ENCODE data around the gene IFNA4. TPM values are rescaled to one million over a fixed set of nuclear protein-coding genes. Genes with fewer than 3 reads are reported as not detected.
"Not testable (repeated sequence)": the region's sequence is repeated elsewhere in the genome, so short reads cannot be mapped to it uniquely, and the experiment has no call there.

Gene IFNA4
- total RNA-seq, 1 experiment from 2014 or later = not detected

DNA sequence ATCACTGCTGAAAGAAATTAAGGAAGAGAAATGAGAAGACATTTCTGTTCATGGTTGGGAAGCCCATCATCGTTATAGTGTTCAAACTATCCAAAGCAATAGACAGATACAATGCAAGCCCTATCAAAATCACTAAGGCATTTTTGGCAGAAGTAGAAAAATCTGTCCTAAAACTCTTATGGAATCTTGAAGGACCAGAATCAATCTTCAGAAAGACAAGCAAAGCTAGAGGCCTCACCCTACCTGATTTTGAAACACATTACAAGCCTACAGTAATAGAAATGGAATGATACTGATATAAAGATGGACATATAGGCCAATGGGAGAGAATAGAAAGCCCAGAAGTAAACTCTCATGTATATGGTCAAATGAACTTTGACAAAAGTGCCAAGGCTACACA, 16.0 kb downstream of the IFNA4 start:
- peaks cover 8% of the 10 kb centered on the region for H3K27me3 Mint-ChIP-seq (ENCODE audit: low read depth)
- TF ChIP-seq, protein P1, sequence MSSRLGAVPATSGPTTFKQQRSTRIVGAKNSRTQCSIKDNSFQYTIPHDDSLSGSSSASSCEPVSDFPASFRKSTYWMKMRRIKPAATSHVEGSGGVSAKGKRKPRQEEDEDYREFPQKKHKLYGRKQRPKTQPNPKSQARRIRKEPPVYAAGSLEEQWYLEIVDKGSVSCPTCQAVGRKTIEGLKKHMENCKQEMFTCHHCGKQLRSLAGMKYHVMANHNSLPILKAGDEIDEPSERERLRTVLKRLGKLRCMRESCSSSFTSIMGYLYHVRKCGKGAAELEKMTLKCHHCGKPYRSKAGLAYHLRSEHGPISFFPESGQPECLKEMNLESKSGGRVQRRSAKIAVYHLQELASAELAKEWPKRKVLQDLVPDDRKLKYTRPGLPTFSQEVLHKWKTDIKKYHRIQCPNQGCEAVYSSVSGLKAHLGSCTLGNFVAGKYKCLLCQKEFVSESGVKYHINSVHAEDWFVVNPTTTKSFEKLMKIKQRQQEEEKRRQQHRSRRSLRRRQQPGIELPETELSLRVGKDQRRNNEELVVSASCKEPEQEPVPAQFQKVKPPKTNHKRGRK (CRISPR knock-in tag; IDR thresholded peaks at IDR 0.05; ENCODE audit: borderline replicate concordance) = no peak
- TF ChIP-seq ESRRA (CRISPR knock-in tag; IDR thresholded peaks at IDR 0.05; ENCODE audit: borderline replicate concordance) = no peak
- TF ChIP-seq OVOL2 (CRISPR knock-in tag; IDR thresholded peaks at IDR 0.05; ENCODE audit: borderline replicate concordance) = no peak
- no peak for TF ChIP-seq GRHL2 (CRISPR knock-in tag; IDR thresholded peaks at IDR 0.05; ENCODE audit: insufficient replicate concordance, severe bottlenecking)
- TF ChIP-seq, protein P2, sequence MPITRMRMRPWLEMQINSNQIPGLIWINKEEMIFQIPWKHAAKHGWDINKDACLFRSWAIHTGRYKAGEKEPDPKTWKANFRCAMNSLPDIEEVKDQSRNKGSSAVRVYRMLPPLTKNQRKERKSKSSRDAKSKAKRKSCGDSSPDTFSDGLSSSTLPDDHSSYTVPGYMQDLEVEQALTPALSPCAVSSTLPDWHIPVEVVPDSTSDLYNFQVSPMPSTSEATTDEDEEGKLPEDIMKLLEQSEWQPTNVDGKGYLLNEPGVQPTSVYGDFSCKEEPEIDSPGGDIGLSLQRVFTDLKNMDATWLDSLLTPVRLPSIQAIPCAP (CRISPR knock-in tag; IDR thresholded peaks at IDR 0.05) = no peak
- TF ChIP-seq CREB1 (CRISPR knock-in tag; IDR thresholded peaks at IDR 0.05) = no peak
- no peak for TF ChIP-seq ZNF416 (CRISPR knock-in tag; IDR thresholded peaks at IDR 0.05)
- no peak for TF ChIP-seq GTF2I (CRISPR knock-in tag; conservative IDR thresholded peaks at IDR 0.05)
- no peak for TF ChIP-seq ZNF263 (CRISPR knock-in tag; IDR thresholded peaks at IDR 0.05; ENCODE audit: low read depth)
- no peak for TF ChIP-seq ZBTB21 (CRISPR knock-in tag; IDR thresholded peaks at IDR 0.05; ENCODE audit: borderline replicate concordance)
- TF ChIP-seq RELA (CRISPR knock-in tag; IDR thresholded peaks at IDR 0.05; ENCODE audit: borderline replicate concordance) = no peak
- TF ChIP-seq ZNF232 (CRISPR knock-in tag; IDR thresholded peaks at IDR 0.05) = no peak
- TF ChIP-seq ELF4 (CRISPR knock-in tag; IDR thresholded peaks at IDR 0.05; ENCODE audit: low read depth) = no peak
- TF ChIP-seq, protein P3, sequence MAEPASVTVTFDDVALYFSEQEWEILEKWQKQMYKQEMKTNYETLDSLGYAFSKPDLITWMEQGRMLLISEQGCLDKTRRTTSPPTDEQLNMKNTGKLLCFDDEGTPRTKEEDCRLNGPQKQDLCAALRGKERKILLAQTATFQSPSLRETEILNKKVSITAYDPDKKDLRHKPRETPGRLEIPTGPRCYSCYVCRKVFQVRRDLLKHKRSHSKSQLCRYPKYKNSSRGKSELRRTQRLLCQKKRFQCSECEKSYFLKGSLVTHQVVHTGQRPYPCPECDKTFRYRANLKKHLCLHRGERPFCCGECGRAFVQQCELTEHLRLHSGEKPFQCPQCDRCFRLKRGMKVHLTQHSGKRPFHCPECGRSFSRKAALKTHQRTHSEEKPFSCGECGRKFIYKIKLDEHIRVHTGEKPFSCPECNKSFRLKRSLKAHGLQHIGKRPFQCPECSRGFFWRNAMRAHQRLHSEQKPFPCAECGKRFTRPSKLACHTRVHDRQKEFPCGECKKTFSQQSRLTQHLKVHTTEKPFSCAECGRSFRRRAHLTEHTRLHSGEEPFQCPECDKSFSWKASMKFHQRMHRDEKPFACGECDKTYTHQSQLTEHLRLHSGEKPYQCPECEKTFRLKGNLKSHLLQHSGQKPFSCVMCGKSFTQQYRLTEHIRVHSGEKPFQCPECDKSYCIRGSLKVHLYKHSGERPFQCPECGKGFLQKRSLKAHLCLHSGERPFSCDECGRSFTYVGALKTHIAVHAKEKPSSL (CRISPR knock-in tag; conservative IDR thresholded peaks at IDR 0.05) = no peak
- TF ChIP-seq NR3C1 (CRISPR knock-in tag; conservative IDR thresholded peaks at IDR 0.05; ENCODE audit: low read depth) = no peak
- TF ChIP-seq KAT7 (CRISPR knock-in tag; IDR thresholded peaks at IDR 0.05; ENCODE audit: borderline replicate concordance) = no peak
- no peak for TF ChIP-seq MXD4 (CRISPR knock-in tag; IDR thresholded peaks at IDR 0.05; ENCODE audit: borderline replicate concordance)
- no peak for TF ChIP-seq ETV6 (CRISPR knock-in tag; IDR thresholded peaks at IDR 0.05)
- TF ChIP-seq ZNF317 (CRISPR knock-in tag; IDR thresholded peaks at IDR 0.05; ENCODE audit: borderline replicate concordance, low read depth) = no peak
- DNase-seq (ENCODE audit: low spot score) = no peak
- POLR2A ChIA-PET = no interaction called here
- H3K36me3 Mint-ChIP-seq = no peaks in the 10 kb centered on the region
- ATAC-seq = no peak
- no peak overlapping the region for H3K4me3 Mint-ChIP-seq
- CTCF ChIA-PET = no interaction called here
- no peaks in the 10 kb centered on the region for H3K4me1 Mint-ChIP-seq
- H3K27ac Mint-ChIP-seq = no peak overlapping the region
- no peaks in the 10 kb centered on the region for H3K9me3 Mint-ChIP-seq

DNA sequence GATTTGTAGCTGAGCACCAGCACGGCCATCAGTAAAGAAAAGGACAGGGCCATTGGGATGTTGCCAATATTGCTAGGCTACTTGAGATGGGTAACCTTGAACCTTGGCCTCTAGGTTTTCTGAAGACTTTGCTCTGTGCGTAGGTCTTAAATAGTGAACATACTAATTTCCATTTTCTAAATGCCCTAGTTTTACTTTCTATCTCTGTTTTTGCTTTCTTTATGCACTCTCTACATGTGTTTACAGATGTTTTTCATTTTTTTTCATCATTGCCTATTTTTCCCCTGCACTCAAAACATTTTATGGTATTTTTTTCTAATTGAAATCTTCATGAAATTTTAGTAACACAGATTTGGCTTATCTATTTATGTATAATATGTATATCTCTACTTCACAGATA, 20.8 kb downstream of the IFNA4 start, which contains the start of gene IFNA21:
IFNA21 (minus strand) TSS at position 101 of the 400 bp plus-strand sequence; CDS start at position 53, 48 bp downstream.
- H3K27ac Mint-ChIP-seq; H3K4me3 Mint-ChIP-seq; H3K4me1 Mint-ChIP-seq; DNase-seq (ENCODE audit: low spot score); H3K36me3 Mint-ChIP-seq; POLR2A ChIA-PET; H3K27me3 Mint-ChIP-seq (ENCODE audit: low read depth); H3K9me3 Mint-ChIP-seq; CTCF ChIA-PET; ATAC-seq: not testable (repeated sequence)

DNA sequence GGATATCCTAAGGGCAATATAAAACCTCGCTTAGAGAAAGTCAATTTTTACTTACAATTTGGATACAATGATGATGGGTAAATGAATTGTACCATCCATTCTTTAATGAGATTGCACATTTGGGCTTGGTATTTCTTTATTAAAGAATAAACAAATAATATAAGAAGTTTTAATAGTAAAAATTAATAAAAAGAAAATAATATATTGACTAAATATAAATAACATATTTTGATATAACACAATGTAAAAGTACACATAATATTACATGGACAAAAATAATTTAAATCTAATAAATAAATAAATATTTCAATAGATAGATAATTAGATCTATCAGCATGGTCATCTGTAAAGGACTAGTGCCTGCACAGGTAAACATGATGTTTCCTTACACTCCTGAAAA, 21.9 kb downstream of the IFNA4 start:
- POLR2A ChIA-PET = no interaction called here
- H3K36me3 Mint-ChIP-seq = no peaks in the 10 kb centered on the region
- TF ChIP-seq HMGA2 (CRISPR knock-in tag; IDR thresholded peaks at IDR 0.05) (peak; percentile 90), SMAD3 (CRISPR knock-in tag; IDR thresholded peaks at IDR 0.05; ENCODE audit: borderline replicate concordance) (no peak)

More for the DNA sequence above, 21.9 kb downstream of the IFNA4 start:
- Mint-ChIP-seq H3K4me1 (no peaks in the 10 kb centered on the region), H3K9me3 (peaks cover 5% of the 10 kb centered on the region; the same call in 1 of the 2 replicates), H3K27ac (no peak overlapping the region), H3K27me3 (ENCODE audit: low read depth) (no peaks in the 10 kb centered on the region; the same call in none of the 2 replicates), H3K4me3 (no peak overlapping the region)
- DNase-seq (ENCODE audit: low spot score) (no peak), ATAC-seq (no peak)
- CTCF ChIA-PET = no interaction called here

Data from WTC11 (cell line).